Endothelial cell (in vitro differentiated cells): ENCODE measurements around the gene LYPD5. TPM values are rescaled to one million over a fixed set of nuclear protein-coding genes. Genes with fewer than 3 reads are reported as not detected.
A peak's percentile ranks its signal among the peaks of the same experiment; 100 is the strongest.

Experiments
- DNase-seq: peaks from one replicate; pipeline ENCODE4 v3.0.0; 2021; ENCODE audit warnings: low spot score
- H3K27ac Mint-ChIP-seq: one replicate; pipeline ENCODE4 v1.8.0; 2021; ENCODE audit warnings: mixed read lengths, inconsistent platforms; ENCODE audit not compliant: unreplicated experiment
- H3K27me3 Mint-ChIP-seq: one replicate; pipeline ENCODE4 v1.8.0; 2021; ENCODE audit warnings: mild to moderate bottlenecking, moderate library complexity, mixed read lengths, inconsistent platforms; ENCODE audit not compliant: unreplicated experiment
- H3K36me3 Mint-ChIP-seq: one replicate; pipeline ENCODE4 v1.8.0; 2021; ENCODE audit warnings: mild to moderate bottlenecking, low read depth, mixed read lengths, inconsistent platforms; ENCODE audit not compliant: unreplicated experiment
- H3K4me1 Mint-ChIP-seq: one replicate; pipeline ENCODE4 v1.8.0; 2021; ENCODE audit warnings: mild to moderate bottlenecking, mixed read lengths, inconsistent platforms; ENCODE audit not compliant: unreplicated experiment
- H3K4me3 Mint-ChIP-seq: one replicate; pipeline ENCODE4 v1.8.0; 2021; ENCODE audit warnings: mild to moderate bottlenecking, mixed read lengths, inconsistent platforms; ENCODE audit not compliant: unreplicated experiment
- H3K9me3 Mint-ChIP-seq: one replicate; pipeline ENCODE4 v1.8.0; 2021; ENCODE audit warnings: mixed read lengths, inconsistent platforms; ENCODE audit not compliant: unreplicated experiment
- total RNA-seq: library from RNA; stranded (reverse); fragmentation: NEBNext Ultra II Directional; extraction: Animal tissue kit (Norgen Biotek cat#: 25700); gene quantifications from one replicate; pipeline ENCODE4 v1.2.1, GENCODE V29; 2021; ENCODE audit not compliant: unreplicated experiment
- TF ChIP-seq, protein P1 (sequence below): fragments of 200-600 bp; sonication (generic); IDR thresholded peaks from one replicate; pipeline ENCODE4 v1.5.0; 2021; ENCODE audit warnings: antibody characterized with exemption; ENCODE audit not compliant: unreplicated experiment

LYPD5 gene
- total RNA-seq, 1 donor from 2014 or later, result not detected

DNA sequence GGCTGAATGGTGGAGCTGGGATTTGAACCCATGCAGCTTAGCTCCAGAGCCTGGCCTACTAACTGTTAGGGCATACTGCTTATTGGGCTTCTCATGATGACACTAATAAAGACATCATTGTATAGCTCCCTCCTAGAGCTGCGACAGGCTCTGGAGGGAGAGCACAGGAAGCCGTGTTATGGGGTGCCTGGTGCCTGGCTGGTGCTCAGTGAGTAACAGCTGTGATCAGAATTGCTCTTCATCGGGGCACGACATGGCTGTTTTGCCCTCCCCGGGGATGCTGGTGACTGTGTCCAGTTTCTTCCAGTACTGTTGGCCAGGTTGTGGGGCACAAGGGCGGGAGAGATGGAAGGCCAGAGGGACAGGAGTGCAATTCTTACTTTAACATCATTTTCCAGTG lies 5.1 kb downstream of the LYPD5 start:
- Mint-ChIP-seq H3K36me3 (no peaks in the 10 kb centered on the region), H3K4me1 (no peaks in the 10 kb centered on the region), H3K4me3 (no peak overlapping the region), H3K27me3 (peaks cover 25% of the 10 kb centered on the region), H3K27ac (no peak overlapping the region), H3K9me3 (no peaks in the 10 kb centered on the region)
- DNase-seq, result no peak
- TF ChIP-seq, protein P1, sequence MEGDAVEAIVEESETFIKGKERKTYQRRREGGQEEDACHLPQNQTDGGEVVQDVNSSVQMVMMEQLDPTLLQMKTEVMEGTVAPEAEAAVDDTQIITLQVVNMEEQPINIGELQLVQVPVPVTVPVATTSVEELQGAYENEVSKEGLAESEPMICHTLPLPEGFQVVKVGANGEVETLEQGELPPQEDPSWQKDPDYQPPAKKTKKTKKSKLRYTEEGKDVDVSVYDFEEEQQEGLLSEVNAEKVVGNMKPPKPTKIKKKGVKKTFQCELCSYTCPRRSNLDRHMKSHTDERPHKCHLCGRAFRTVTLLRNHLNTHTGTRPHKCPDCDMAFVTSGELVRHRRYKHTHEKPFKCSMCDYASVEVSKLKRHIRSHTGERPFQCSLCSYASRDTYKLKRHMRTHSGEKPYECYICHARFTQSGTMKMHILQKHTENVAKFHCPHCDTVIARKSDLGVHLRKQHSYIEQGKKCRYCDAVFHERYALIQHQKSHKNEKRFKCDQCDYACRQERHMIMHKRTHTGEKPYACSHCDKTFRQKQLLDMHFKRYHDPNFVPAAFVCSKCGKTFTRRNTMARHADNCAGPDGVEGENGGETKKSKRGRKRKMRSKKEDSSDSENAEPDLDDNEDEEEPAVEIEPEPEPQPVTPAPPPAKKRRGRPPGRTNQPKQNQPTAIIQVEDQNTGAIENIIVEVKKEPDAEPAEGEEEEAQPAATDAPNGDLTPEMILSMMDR, result no peak

DNA sequence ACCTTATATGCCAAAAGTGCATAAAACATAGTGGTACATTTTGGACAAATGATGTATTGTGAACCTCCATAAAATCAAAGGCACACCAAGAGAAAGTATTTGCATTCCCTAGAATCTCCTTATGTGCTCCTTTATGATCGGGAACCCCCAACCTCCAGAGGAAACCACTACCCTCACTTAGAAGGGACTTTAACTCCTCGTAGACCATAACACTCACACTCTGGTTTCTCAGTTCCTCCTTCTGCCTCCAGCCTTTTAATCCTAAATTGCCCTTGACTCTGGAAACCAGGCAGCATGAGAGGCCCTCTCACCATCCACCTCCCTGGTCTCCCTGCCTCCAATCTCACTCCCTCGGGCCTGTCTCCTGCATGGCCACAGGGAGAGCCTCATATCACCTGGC lies 11.7 kb downstream of the LYPD5 start:
- H3K4me3 Mint-ChIP-seq, result no peak overlapping the region
- TF ChIP-seq, protein P1, result no peak
- H3K27me3 Mint-ChIP-seq, result peaks cover 3% of the 10 kb centered on the region
- no peaks in the 10 kb centered on the region for H3K9me3 Mint-ChIP-seq
- H3K4me1 Mint-ChIP-seq, result no peaks in the 10 kb centered on the region
- no peaks in the 10 kb centered on the region for H3K36me3 Mint-ChIP-seq
- no peak overlapping the region for H3K27ac Mint-ChIP-seq
- DNase-seq, result no peak

DNA sequence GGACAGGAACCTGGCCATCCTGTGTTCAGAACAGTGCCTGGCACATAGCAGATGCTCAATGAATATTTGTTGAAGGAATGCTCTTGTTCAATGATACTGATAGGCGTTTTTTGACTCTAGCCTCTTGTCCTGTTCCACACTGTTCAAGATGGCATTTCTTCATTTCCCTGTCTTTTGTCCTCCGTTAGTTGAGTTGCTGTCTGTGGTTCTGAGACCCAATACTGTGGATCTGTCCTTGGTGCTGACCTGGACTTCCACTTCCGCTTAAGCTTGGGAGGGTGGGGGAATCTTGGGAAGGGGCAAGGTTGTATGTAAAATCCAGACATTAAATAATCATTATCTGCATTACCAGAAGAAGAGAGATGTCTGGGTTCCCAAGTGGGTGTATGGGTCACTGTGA lies 13.2 kb downstream of the LYPD5 start:
- H3K4me3 Mint-ChIP-seq, result no peak overlapping the region
- TF ChIP-seq, protein P1, result no peak
- H3K9me3 Mint-ChIP-seq, result no peaks in the 10 kb centered on the region
- peaks cover 3% of the 10 kb centered on the region for H3K36me3 Mint-ChIP-seq
- H3K4me1 Mint-ChIP-seq, result no peaks in the 10 kb centered on the region
- peaks cover under 1% of the 10 kb centered on the region for H3K27me3 Mint-ChIP-seq
- H3K27ac Mint-ChIP-seq, result no peak overlapping the region
- peak; percentile 39 for DNase-seq

DNA sequence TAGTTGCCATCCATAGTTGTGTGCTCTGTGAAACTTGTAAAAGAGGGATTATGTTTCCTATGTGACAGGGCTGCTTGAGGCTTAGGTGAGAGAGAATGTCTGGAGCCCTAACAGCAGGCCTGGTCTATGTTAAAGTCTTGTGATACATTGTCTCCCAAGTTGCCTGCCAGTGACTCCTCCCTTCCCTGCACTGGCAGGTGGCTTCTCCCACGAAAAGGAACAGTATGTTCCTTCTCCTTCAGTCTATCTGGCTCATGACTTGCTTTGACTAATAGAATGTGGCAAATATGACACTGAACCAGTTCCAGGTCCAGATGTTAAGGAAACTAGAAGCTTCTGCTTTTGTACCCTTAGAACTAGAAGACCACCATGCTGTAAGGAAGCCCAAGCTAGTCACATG lies 15.6 kb downstream of the LYPD5 start:
- no peaks in the 10 kb centered on the region for H3K4me1 Mint-ChIP-seq
- H3K4me3 Mint-ChIP-seq, result no peak overlapping the region
- no peaks in the 10 kb centered on the region for H3K9me3 Mint-ChIP-seq
- H3K27ac Mint-ChIP-seq, result no peak overlapping the region
- DNase-seq, result no peak
- peaks cover 8% of the 10 kb centered on the region for H3K27me3 Mint-ChIP-seq
- H3K36me3 Mint-ChIP-seq, result peaks cover 8% of the 10 kb centered on the region
- TF ChIP-seq, protein P1, result no peak

DNA sequence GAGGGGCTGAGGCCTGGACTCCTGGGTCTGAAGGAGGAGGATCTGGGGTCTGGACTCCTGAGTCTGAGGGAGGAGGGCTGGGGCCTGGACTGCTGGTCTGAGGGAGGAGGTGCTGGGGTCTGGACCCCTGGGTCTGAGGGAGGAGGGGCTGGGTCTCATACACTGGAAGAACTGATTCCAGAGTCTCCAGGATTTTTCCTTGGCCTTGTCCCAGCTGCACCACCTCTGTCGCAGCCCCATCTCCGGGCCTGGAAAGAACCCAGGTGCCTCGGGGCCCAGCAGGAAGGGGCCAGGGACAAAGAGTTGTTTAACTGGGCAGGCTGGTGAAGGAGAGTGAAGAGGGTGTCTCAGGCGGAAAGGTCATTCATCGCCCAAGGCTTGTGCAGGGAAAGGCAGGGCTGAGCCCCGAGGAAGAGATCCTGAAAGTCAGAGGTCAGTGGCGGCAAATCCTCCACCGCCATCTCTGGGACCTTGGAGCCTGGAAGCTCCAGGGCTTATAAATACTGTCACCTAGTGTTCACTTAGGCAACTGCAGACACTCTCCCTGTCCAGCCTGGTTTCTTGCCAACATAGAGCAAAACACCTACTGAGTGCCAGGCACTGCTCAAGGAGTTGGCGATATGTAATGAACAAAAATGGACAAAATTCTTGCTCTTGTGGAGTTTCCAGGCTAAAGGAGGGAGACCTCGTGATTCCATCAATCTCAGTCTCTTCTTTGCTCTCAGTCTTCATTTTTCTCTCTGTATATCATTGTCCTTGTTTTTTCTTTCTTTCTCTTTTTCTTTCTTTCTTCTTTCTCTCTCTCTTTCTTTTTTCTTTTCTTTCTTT lies 17.1 kb downstream of the LYPD5 start:
- DNase-seq, result peak; percentile 68
- TF ChIP-seq, protein P1, result peak; percentile 88
- peaks cover 3% of the 10 kb centered on the region for H3K4me1 Mint-ChIP-seq
- H3K4me3 Mint-ChIP-seq, result no peak overlapping the region
- H3K27ac Mint-ChIP-seq, result no peak overlapping the region
- peaks cover 8% of the 10 kb centered on the region for H3K36me3 Mint-ChIP-seq
- no peaks in the 10 kb centered on the region for H3K9me3 Mint-ChIP-seq
- peaks cover 11% of the 10 kb centered on the region for H3K27me3 Mint-ChIP-seq
